HL-60 (cell line): Measurements from ENCODE around the gene SLTM.
A peak's percentile ranks its signal among the peaks of the same experiment; 100 is the strongest.
"Not testable (repeated sequence)": the region's sequence is repeated elsewhere in the genome, so short reads cannot be mapped to it uniquely, and the experiment has no call there.

Experiments
- DNase-seq, 2 experiments: peaks; one replicate each; pipeline ENCODE4 v3.0.0-alpha.2; 2010 to 2020; ENCODE audit warnings: low read depth in 1 of 2, low spot score in 1 of 2
- H3K27ac ChIP-seq: fragments of 250-450 bp; sonication (Bioruptor Pico); replicated peaks from 2 replicates; pipeline ENCODE4 v1.5.1; 2020; ENCODE audit warnings: mild to moderate bottlenecking, moderate library complexity
- H3K27me3 ChIP-seq: fragments of 250-450 bp; sonication (Bioruptor Pico); 2 replicates; pipeline ENCODE4 v1.5.1; 2021; ENCODE audit warnings: mild to moderate bottlenecking, moderate library complexity; ENCODE audit not compliant: insufficient read depth, poor library complexity, severe bottlenecking
- H3K4me3 ChIP-seq: replicated peaks from 2 replicates; pipeline ENCODE4 v1.5.1; 2011; ENCODE audit warnings: mild to moderate bottlenecking, control low read depth, low read length; ENCODE audit not compliant: insufficient read depth
- CTCF ChIP-seq: IDR thresholded peaks from one replicate; pipeline ENCODE4 v1.5.1; 2011; ENCODE audit warnings: low read length, control low read depth, inconsistent platforms; ENCODE audit not compliant: insufficient read depth
- GABPA ChIP-seq: IDR thresholded peaks from 2 replicates; pipeline ENCODE4 v1.6.1; 2012; ENCODE audit warnings: low read depth
- POLR2AphosphoS5 ChIP-seq: IDR thresholded peaks from 2 replicates; pipeline ENCODE4 v1.6.1; 2012; ENCODE audit warnings: low read depth
- REST ChIP-seq: IDR thresholded peaks from 2 replicates; pipeline ENCODE4 v1.6.1; 2012; ENCODE audit warnings: low read depth; ENCODE audit not compliant: insufficient replicate concordance
- SPI1 ChIP-seq: IDR thresholded peaks from 2 replicates; pipeline ENCODE4 v1.6.1; 2012; ENCODE audit warnings: low read depth, mild to moderate bottlenecking, borderline replicate concordance

Gene SLTM

GRCh38 chr15:58918239-58918638 lies 15.2 kb downstream of the SLTM start:
- no peak overlapping the region for H3K27ac ChIP-seq
- TF ChIP-seq SPI1 (no peak), POLR2AphosphoS5 (no peak), REST (no peak), GABPA (no peak), CTCF (no peak)
- DNase-seq, result no peak
- no peak overlapping the region for H3K4me3 ChIP-seq
- H3K27me3 ChIP-seq, result no peaks in the 10 kb centered on the region

DNA sequence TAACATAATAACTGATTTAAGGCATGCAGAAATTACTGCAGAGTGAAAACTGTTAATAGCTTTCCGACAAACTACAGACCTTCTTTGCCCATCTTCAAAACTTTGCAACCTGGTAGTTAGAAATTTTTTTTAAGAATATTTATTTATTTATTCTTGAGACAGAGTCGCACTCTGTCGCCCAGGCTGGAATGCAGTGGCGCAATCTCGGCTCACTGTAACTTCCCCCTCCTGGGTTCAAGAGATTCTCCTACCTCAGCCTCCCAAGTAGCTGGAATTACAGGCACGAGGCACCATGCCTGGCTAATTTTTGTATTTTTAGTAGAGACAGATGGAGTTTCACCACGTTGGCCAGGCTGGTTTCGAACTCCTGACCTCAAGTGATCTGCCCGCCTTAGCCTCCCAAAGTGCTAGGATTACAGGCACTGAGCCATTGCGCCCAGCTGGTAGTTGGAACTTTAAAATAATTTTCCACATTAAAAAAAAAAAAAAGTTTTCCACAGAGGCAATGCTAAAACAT lies 15.8 kb downstream of the SLTM start:
- DNase-seq, result peak in 1 of 2 experiments; percentile 13
- not testable (repeated sequence) for H3K27me3 ChIP-seq, H3K27ac ChIP-seq, H3K4me3 ChIP-seq

DNA sequence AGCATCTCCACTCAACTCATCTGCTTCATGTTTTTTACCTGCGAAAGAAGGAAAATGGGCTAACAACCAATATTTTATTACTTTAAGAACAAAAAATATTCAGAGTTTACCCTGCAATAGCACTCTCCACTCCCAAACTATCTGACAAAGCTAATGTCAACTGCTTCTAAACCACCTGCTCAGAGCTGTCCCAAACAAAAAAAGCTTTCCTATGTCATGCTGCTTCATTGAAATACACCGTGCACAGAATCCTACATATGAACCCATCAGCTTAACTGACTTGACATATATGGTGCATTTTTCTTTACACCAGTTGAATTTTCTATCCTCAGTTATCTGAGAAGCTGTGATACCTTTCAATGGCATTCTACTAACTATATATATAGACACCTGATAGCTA lies 16.5 kb downstream of the SLTM start:
- no peak overlapping the region for H3K4me3 ChIP-seq
- TF ChIP-seq GABPA (no peak), SPI1 (no peak), REST (no peak), POLR2AphosphoS5 (no peak), CTCF (no peak)
- no peak for DNase-seq
- no peaks in the 10 kb centered on the region for H3K27me3 ChIP-seq
- no peak overlapping the region for H3K27ac ChIP-seq

- no peak for TF ChIP-seq GABPA
- TF ChIP-seq POLR2AphosphoS5, result no peak
- TF ChIP-seq SPI1, result peak; percentile 33; the same call in 1 of the 2 replicates
- H3K27ac ChIP-seq, result no peak overlapping the region
- H3K4me3 ChIP-seq, result no peak overlapping the region
- H3K27me3 ChIP-seq, result no peaks in the 10 kb centered on the region
- no peak for DNase-seq
Measured at GRCh38 chr15:58910456-58910855, 23.0 kb downstream of the SLTM start.

- H3K27me3 ChIP-seq, result no peaks in the 10 kb centered on the region
- DNase-seq, result no peak
- no peak overlapping the region for H3K4me3 ChIP-seq
- no peak for TF ChIP-seq SPI1
- no peak for TF ChIP-seq GABPA
- TF ChIP-seq CTCF, result no peak
- no peak for TF ChIP-seq REST
- no peak for TF ChIP-seq POLR2AphosphoS5
- no peak overlapping the region for H3K27ac ChIP-seq
Measured at GRCh38 chr15:58909616-58910015, 23.9 kb downstream of the SLTM start.
